GM19035 (cell line): ENCODE results near the gene TMEM222.
"Not testable (repeated sequence)": the region's sequence is repeated elsewhere in the genome, so short reads cannot be mapped to it uniquely, and the experiment has no call there.

ENCODE experiments used
- ATAC-seq: cut with Tn5 transposase; IDR thresholded peaks from one replicate; pipeline ENCODE4 v1.9.1; 2021; ENCODE audit not compliant: unreplicated experiment

TMEM222 gene

GRCh38 chr1:27377760-27378495 is 56.0 kb downstream of the TMEM222 start:
- no peak for ATAC-seq

- no peak for ATAC-seq
Observed at GRCh38 chr1:27379564-27380122, 57.7 kb downstream of the TMEM222 start.

GRCh38 chr1:27380224-27380623 is 58.3 kb downstream of the TMEM222 start:
- no peak for ATAC-seq

- ATAC-seq: no peak
Observed at GRCh38 chr1:27380766-27381733, 59.1 kb downstream of the TMEM222 start.

GRCh38 chr1:27381969-27382762 is 60.2 kb downstream of the TMEM222 start:
- ATAC-seq: no peak

- ATAC-seq: no peak
Observed at GRCh38 chr1:27383039-27383605, 61.2 kb downstream of the TMEM222 start, which contains the start of gene CD164L2. Gene CD164L2 (minus strand): TSS chr1:27383333. CDS start chr1:27383239, 94 bp downstream.

GRCh38 chr1:27383661-27384060 is 61.7 kb downstream of the TMEM222 start:
- no peak for ATAC-seq

GRCh38 chr1:27384797-27385196 is 62.8 kb downstream of the TMEM222 start:
- ATAC-seq: not testable (repeated sequence)
